SK-N-SH treated with all-trans-retinoic acid at 6 μM for 48 hours (cell line): Measurements from ENCODE around the gene AATF.

Experiments
- ATAC-seq: fragments of 200-7000 bp; cut with Tn5 transposase; 3 replicates; pipeline ENCODE4 v1.9.1; 2020; ENCODE audit warnings: mild to moderate bottlenecking, moderate library complexity
- ARNTL ChIP-seq: fragments of 450-650 bp; formaldehyde crosslinking; IDR thresholded peaks from 2 replicates; pipeline ENCODE4 v1.5.0; 2020; ENCODE audit warnings: low read depth, mild to moderate bottlenecking, moderate library complexity, borderline replicate concordance
- BACH2 ChIP-seq: fragments of 250-450 bp; sonication (Bioruptor Pico); IDR thresholded peaks from 2 replicates; pipeline ENCODE4 v1.9.0; 2021; ENCODE audit warnings: mild to moderate bottlenecking, borderline replicate concordance
- CSDC2 ChIP-seq: fragments of 250-450 bp; sonication (Bioruptor Pico); IDR thresholded peaks from 2 replicates; pipeline ENCODE4 v1.5.0; 2020; ENCODE audit warnings: mild to moderate bottlenecking, moderate library complexity
- ESRRG ChIP-seq: fragments of 250-450 bp; sonication (Bioruptor Pico); IDR thresholded peaks from 2 replicates; pipeline ENCODE4 v1.6.1; 2021; ENCODE audit warnings: mild to moderate bottlenecking
- GLIS3 ChIP-seq: fragments of 250-450 bp; sonication (Bioruptor Pico); IDR thresholded peaks from 2 replicates; pipeline ENCODE4 v1.5.0; 2020; ENCODE audit warnings: mild to moderate bottlenecking, moderate library complexity
- ISL1 ChIP-seq: fragments of 250-450 bp; sonication (Bioruptor Pico); IDR thresholded peaks from 2 replicates; pipeline ENCODE4 v2.1.2; 2022; ENCODE audit warnings: mild to moderate bottlenecking, moderate library complexity
- OSR1 ChIP-seq: fragments of 250-450 bp; sonication (Bioruptor Pico); IDR thresholded peaks from 2 replicates; pipeline ENCODE4 v1.8.0; 2022; ENCODE audit warnings: moderate library complexity, mild to moderate bottlenecking, inconsistent platforms
- PPARA ChIP-seq: fragments of 250-450 bp; sonication (Bioruptor Pico); IDR thresholded peaks from 2 replicates; pipeline ENCODE4 v1.5.0; 2020; ENCODE audit warnings: mild to moderate bottlenecking, borderline replicate concordance
- RARB ChIP-seq: fragments of 250-450 bp; sonication (Bioruptor Pico); IDR thresholded peaks from 2 replicates; pipeline ENCODE4 v1.8.0; 2021; ENCODE audit warnings: mild to moderate bottlenecking, moderate library complexity
- SNAI2 ChIP-seq: fragments of 250-450 bp; sonication (Bioruptor Pico); IDR thresholded peaks from 2 replicates; pipeline ENCODE4 v1.5.0; 2020; ENCODE audit warnings: mild to moderate bottlenecking, moderate library complexity
- TCF4 ChIP-seq: fragments of 250-450 bp; sonication (Bioruptor Pico); IDR thresholded peaks from 2 replicates; pipeline ENCODE4 v1.8.0; 2021; ENCODE audit warnings: mild to moderate bottlenecking, moderate library complexity, borderline replicate concordance
- TOX ChIP-seq: fragments of 250-450 bp; sonication (Bioruptor Pico); IDR thresholded peaks from 2 replicates; pipeline ENCODE4 v1.8.0; 2021; ENCODE audit warnings: mild to moderate bottlenecking, moderate library complexity, borderline replicate concordance
- ZC3H10 ChIP-seq: fragments of 250-450 bp; sonication (Bioruptor Pico); IDR thresholded peaks from 2 replicates; pipeline ENCODE4 v1.5.1; 2021; ENCODE audit warnings: mild to moderate bottlenecking, moderate library complexity
- ZFP30 ChIP-seq: fragments of 450-650 bp; formaldehyde crosslinking; IDR thresholded peaks from 2 replicates; pipeline ENCODE4 v1.5.0; 2022; ENCODE audit warnings: mild to moderate bottlenecking, moderate library complexity
- ZNF565 ChIP-seq: fragments of 450-650 bp; formaldehyde crosslinking; conservative IDR thresholded peaks from 2 replicates; pipeline ENCODE4 v1.5.0; 2020; ENCODE audit warnings: low read depth, mild to moderate bottlenecking, moderate library complexity
- ZNF70 ChIP-seq: fragments of 450-650 bp; formaldehyde crosslinking; IDR thresholded peaks from 2 replicates; pipeline ENCODE4 v1.5.0; 2020; ENCODE audit warnings: mild to moderate bottlenecking, moderate library complexity
- ZNF8 ChIP-seq: fragments of 450-650 bp; formaldehyde crosslinking; IDR thresholded peaks from 2 replicates; pipeline ENCODE4 v1.5.0; 2020; ENCODE audit warnings: mild to moderate bottlenecking, moderate library complexity
- TF ChIP-seq, protein P1 (sequence below): fragments of 250-450 bp; sonication (Bioruptor Pico); IDR thresholded peaks from 2 replicates; pipeline ENCODE4 v1.5.1; 2021; ENCODE audit warnings: mild to moderate bottlenecking, moderate library complexity
- TF ChIP-seq, protein P2 (sequence below): fragments of 250-450 bp; sonication (Bioruptor Pico); IDR thresholded peaks from 2 replicates; pipeline ENCODE4 v1.5.1; 2020; ENCODE audit warnings: low read depth, mild to moderate bottlenecking, moderate library complexity
- TF ChIP-seq, protein P3 (sequence below): fragments of 250-450 bp; sonication (Bioruptor Pico); IDR thresholded peaks from 2 replicates; pipeline ENCODE4 v1.8.0; 2021; ENCODE audit warnings: low read depth, mild to moderate bottlenecking, moderate library complexity, borderline replicate concordance
- TF ChIP-seq, protein P4 (sequence below): fragments of 250-450 bp; sonication (Bioruptor Pico); IDR thresholded peaks from 2 replicates; pipeline ENCODE4 v1.5.0; 2020; ENCODE audit warnings: mild to moderate bottlenecking, moderate library complexity

Gene AATF

DNA sequence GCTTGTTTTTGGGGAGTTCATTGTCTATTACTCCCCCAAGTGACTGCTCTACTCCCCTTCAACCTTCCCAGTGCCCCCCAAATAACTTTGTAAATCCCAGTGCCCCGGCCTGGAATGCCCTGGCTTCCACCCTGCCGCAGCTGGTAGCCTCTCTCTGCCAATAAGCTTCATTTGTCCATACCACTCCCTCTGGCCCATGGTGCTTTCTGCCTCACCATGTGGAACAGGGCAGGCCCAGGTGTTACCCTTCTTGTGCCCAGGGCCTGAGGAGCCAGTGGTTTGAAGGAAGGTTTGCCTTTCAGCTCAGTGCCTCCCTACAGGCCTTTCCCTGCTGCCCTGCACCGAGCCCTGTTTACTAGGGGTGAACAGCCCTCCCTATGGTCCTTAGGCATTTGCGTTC is 134.2 kb downstream of the AATF start (continued):
- TF ChIP-seq, protein P1, sequence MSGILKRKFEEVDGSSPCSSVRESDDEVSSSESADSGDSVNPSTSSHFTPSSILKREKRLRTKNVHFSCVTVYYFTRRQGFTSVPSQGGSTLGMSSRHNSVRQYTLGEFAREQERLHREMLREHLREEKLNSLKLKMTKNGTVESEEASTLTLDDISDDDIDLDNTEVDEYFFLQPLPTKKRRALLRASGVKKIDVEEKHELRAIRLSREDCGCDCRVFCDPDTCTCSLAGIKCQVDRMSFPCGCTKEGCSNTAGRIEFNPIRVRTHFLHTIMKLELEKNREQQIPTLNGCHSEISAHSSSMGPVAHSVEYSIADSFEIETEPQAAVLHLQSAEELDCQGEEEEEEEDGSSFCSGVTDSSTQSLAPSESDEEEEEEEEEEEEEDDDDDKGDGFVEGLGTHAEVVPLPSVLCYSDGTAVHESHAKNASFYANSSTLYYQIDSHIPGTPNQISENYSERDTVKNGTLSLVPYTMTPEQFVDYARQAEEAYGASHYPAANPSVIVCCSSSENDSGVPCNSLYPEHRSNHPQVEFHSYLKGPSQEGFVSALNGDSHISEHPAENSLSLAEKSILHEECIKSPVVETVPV (CRISPR knock-in tag), result no peak
- TF ChIP-seq OSR1 (CRISPR knock-in tag) (no peak), SNAI2 (CRISPR knock-in tag) (no peak), RARB (CRISPR knock-in tag) (no peak), ARNTL (no peak)

DNA sequence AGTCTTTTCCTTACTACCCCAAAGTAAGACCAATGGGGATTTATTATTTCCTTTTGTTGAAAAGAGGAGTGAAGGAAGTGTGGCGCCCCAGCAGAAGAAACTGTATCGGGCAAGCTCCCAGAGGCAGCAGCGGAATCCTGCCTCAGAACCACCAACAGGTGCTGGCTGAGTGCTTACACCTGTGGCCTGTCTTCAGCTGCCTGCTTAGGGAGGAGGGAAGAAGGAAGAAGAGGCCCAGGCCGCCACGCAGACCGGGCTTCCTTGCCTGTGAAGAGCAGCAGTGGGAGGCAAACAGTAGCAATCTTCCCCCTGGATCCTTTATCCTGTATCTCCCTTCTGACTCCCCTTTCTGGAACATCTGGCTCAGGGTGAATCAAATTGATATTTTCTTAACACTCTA is 134.7 kb downstream of the AATF start:
- ATAC-seq, result no peak

DNA sequence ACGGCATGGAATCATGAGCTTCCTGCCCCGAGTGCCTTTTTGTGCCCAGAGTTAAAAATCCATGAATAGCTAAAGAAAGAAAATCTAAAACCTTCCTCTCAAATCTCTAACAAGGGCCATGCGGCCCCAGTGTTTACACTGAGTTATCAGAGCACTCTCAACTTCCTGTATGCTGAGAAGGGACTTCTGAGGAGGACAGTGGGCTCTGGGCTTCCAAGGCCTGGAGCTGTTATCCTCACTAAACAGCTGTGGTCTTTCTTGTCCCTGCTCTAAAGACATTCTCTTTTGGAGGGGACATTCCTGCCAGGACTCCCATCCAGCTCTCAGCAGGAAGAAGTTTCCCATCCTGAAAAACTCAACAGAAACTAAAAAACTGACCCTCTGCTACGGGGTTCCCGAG is 135.6 kb downstream of the AATF start:
- no peak for ATAC-seq
- TF ChIP-seq ZC3H10 (CRISPR knock-in tag) (no peak), PPARA (no peak), SNAI2 (CRISPR knock-in tag) (no peak), ISL1 (CRISPR knock-in tag) (no peak), ESRRG (CRISPR knock-in tag) (no peak), ARNTL (no peak), GLIS3 (CRISPR knock-in tag) (no peak), TOX (CRISPR knock-in tag) (no peak), ZNF70 (CRISPR knock-in tag) (no peak), ZNF565 (CRISPR knock-in tag) (no peak), ZNF8 (CRISPR knock-in tag) (no peak), ZFP30 (CRISPR knock-in tag) (no peak)
- TF ChIP-seq, protein P2, sequence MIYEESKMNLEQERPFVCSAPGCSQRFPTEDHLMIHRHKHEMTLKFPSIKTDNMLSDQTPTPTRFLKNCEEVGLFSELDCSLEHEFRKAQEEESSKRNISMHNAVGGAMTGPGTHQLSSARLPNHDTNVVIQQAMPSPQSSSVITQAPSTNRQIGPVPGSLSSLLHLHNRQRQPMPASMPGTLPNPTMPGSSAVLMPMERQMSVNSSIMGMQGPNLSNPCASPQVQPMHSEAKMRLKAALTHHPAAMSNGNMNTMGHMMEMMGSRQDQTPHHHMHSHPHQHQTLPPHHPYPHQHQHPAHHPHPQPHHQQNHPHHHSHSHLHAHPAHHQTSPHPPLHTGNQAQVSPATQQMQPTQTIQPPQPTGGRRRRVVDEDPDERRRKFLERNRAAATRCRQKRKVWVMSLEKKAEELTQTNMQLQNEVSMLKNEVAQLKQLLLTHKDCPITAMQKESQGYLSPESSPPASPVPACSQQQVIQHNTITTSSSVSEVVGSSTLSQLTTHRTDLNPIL, result no peak
- TF ChIP-seq, protein P3, sequence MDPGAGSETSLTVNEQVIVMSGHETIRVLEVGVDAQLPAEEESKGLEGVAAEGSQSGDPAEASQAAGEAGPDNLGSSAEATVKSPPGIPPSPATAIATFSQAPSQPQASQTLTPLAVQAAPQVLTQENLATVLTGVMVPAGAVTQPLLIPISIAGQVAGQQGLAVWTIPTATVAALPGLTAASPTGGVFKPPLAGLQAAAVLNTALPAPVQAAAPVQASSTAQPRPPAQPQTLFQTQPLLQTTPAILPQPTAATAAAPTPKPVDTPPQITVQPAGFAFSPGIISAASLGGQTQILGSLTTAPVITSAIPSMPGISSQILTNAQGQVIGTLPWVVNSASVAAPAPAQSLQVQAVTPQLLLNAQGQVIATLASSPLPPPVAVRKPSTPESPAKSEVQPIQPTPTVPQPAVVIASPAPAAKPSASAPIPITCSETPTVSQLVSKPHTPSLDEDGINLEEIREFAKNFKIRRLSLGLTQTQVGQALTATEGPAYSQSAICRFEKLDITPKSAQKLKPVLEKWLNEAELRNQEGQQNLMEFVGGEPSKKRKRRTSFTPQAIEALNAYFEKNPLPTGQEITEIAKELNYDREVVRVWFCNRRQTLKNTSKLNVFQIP (CRISPR knock-in tag), result no peak
- TF ChIP-seq, protein P1 (CRISPR knock-in tag), result no peak

More for the DNA sequence above, 134.7 kb downstream of the AATF start:
- TF ChIP-seq TCF4 (CRISPR knock-in tag) (no peak), SNAI2 (CRISPR knock-in tag) (no peak), ZNF70 (CRISPR knock-in tag) (no peak), ZNF8 (CRISPR knock-in tag) (no peak), CSDC2 (CRISPR knock-in tag) (no peak), ZNF565 (CRISPR knock-in tag) (no peak), OSR1 (CRISPR knock-in tag) (no peak), ESRRG (CRISPR knock-in tag) (no peak), ISL1 (CRISPR knock-in tag) (no peak), TOX (CRISPR knock-in tag) (no peak), BACH2 (CRISPR knock-in tag) (no peak), PPARA (no peak), ARNTL (no peak)
- TF ChIP-seq, protein P3 (CRISPR knock-in tag), result no peak
- TF ChIP-seq, protein P4, sequence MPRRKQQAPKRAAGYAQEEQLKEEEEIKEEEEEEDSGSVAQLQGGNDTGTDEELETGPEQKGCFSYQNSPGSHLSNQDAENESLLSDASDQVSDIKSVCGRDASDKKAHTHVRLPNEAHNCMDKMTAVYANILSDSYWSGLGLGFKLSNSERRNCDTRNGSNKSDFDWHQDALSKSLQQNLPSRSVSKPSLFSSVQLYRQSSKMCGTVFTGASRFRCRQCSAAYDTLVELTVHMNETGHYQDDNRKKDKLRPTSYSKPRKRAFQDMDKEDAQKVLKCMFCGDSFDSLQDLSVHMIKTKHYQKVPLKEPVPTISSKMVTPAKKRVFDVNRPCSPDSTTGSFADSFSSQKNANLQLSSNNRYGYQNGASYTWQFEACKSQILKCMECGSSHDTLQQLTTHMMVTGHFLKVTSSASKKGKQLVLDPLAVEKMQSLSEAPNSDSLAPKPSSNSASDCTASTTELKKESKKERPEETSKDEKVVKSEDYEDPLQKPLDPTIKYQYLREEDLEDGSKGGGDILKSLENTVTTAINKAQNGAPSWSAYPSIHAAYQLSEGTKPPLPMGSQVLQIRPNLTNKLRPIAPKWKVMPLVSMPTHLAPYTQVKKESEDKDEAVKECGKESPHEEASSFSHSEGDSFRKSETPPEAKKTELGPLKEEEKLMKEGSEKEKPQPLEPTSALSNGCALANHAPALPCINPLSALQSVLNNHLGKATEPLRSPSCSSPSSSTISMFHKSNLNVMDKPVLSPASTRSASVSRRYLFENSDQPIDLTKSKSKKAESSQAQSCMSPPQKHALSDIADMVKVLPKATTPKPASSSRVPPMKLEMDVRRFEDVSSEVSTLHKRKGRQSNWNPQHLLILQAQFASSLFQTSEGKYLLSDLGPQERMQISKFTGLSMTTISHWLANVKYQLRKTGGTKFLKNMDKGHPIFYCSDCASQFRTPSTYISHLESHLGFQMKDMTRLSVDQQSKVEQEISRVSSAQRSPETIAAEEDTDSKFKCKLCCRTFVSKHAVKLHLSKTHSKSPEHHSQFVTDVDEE, result no peak
- TF ChIP-seq, protein P1 (CRISPR knock-in tag), result no peak
